HepG2 (cell line): ENCODE measurements around the gene C11orf91. TPM values are rescaled to one million over a fixed set of nuclear protein-coding genes. Genes with fewer than 3 reads are reported as not detected.

Experiments
- ATAC-seq: fragments of 200-7000 bp; cut with Tn5 transposase; 3 replicates; pipeline ENCODE4 v1.9.1; 2020; ENCODE audit warnings: mild to moderate bottlenecking, moderate library complexity
- BruUV-seq: library from RNA; stranded (reverse); fragments of 400-500 nt; replicated peaks from 2 replicates; lab custom pipeline; 2021; lab: Mats Ljungman, UMichigan
- CTCF ChIA-PET: fragments of 300-600 bp; formaldehyde crosslinking; extraction: SDS; loops from one replicate; lab custom pipeline; 2021; ENCODE audit warnings: low total read pairs, inconsistent platforms, low intra/inter-chr PET ratio; lab: Yijun Ruan, JAX
- POLR2A ChIA-PET: fragments of 350-600 bp; sonication (Branson Sonifier 250); formaldehyde crosslinking; loops from one replicate; lab custom pipeline; 2020; ENCODE audit warnings: antibody characterized with exemption, inconsistent platforms; lab: Yijun Ruan, JAX
- DNase-seq: peaks from one replicate; pipeline ENCODE4 v3.0.0-alpha.2; 2015; ENCODE audit warnings: low spot score
- FAIRE-seq: peaks from 3 replicates; lab custom pipeline; 2011; peaks lifted over from hg19 to GRCh38; lab: Jason Lieb, UNC
- H2AFZ ChIP-seq: one replicate; pipeline ENCODE4 v1.6.1; 2011; ENCODE audit warnings: low read length, inconsistent platforms
- H3K27ac ChIP-seq: fragments of 300-600 bp; 3 replicates; pipeline ENCODE4 v1.8.0; 2011; ENCODE audit warnings: mixed run types, mild to moderate bottlenecking, mixed read lengths, low read length, inconsistent platforms; ENCODE audit not compliant: insufficient read depth; ENCODE audit errors: extremely low read length
- H3K27me3 ChIP-seq, 2 experiments: fragments of 200-600 bp in 1 of 2; 2 replicates in 1 of 2; 3 replicates in 1 of 2; pipeline versions ENCODE4 v1.6.0 to v1.8.0; 2011; ENCODE audit warnings: low read length in 2 of 2, mild to moderate bottlenecking in 2 of 2, moderate library complexity in 2 of 2, inconsistent platforms in 1 of 2; ENCODE audit not compliant: insufficient read depth in 2 of 2, control insufficient read depth in 1 of 2
- H3K36me3 ChIP-seq, 2 experiments: fragments of 200-600 bp in 1 of 2; replicated peaks in 1 of 2; 2 replicates in 1 of 2; 3 replicates in 1 of 2; pipeline versions ENCODE4 v1.5.1 to v1.8.0; 2011; ENCODE audit warnings: low read length in 2 of 2, inconsistent platforms in 1 of 2; ENCODE audit not compliant: insufficient read depth in 2 of 2, control insufficient read depth in 1 of 2
- H3K4me1 ChIP-seq: 2 replicates; pipeline ENCODE4 v1.5.1; 2012; ENCODE audit warnings: low read length, inconsistent platforms; ENCODE audit not compliant: insufficient read depth
- H3K4me2 ChIP-seq: 2 replicates; pipeline ENCODE4 v1.6.0; 2011; ENCODE audit warnings: low read depth, low read length, inconsistent platforms
- H3K4me3 ChIP-seq, 3 experiments: fragments of 200-600 bp in 1 of 3; sonication (generic), shearing (Covaris generic) in 1 of 3; replicated peaks in 1 of 3; 2 replicates each; pipeline ENCODE4 v1.5.1; 2011 to 2016; ENCODE audit warnings: low read length in 3 of 3, inconsistent platforms in 2 of 3, low read depth in 2 of 3, mild to moderate bottlenecking in 2 of 3, control low read depth in 1 of 3, mixed read lengths in 1 of 3; ENCODE audit not compliant: insufficient read depth in 1 of 3
- H3K79me2 ChIP-seq: one replicate; pipeline ENCODE4 v1.6.1; 2011; ENCODE audit warnings: low read length, inconsistent platforms; ENCODE audit not compliant: insufficient read depth
- H3K9ac ChIP-seq: 2 replicates; pipeline ENCODE4 v1.6.0; 2011; ENCODE audit warnings: mild to moderate bottlenecking, low read depth, low read length, inconsistent platforms; ENCODE audit not compliant: insufficient read depth
- H3K9me3 ChIP-seq: 2 replicates; pipeline ENCODE4 v1.5.1; 2012; ENCODE audit warnings: mild to moderate bottlenecking, low read length
- H4K20me1 ChIP-seq: 2 replicates; pipeline ENCODE4 v1.6.0; 2011; ENCODE audit warnings: inconsistent platforms, mild to moderate bottlenecking, low read length, moderate library complexity; ENCODE audit not compliant: insufficient read depth
- GTF2F1 ChIP-seq: fragments of 150-350 bp; IDR thresholded peaks from 2 replicates; pipeline ENCODE4 v1.6.1; 2014; ENCODE audit warnings: low read length
- MAFG ChIP-seq: sonication (generic); formaldehyde crosslinking; IDR thresholded peaks from 2 replicates; pipeline ENCODE4 v1.5.1; 2020; ENCODE audit warnings: mild to moderate bottlenecking, missing genetic modification reagents
- PAWR ChIP-seq: sonication (generic); formaldehyde crosslinking; IDR thresholded peaks from 2 replicates; pipeline ENCODE4 v1.4.0; 2020; ENCODE audit warnings: missing genetic modification reagents, mild to moderate bottlenecking, borderline replicate concordance
- ZNF121 ChIP-seq: sonication (generic); formaldehyde crosslinking; IDR thresholded peaks from 2 replicates; pipeline ENCODE4 v1.5.0; 2020; ENCODE audit warnings: mild to moderate bottlenecking, missing genetic modification reagents
- ZNF180 ChIP-seq: sonication (generic); formaldehyde crosslinking; IDR thresholded peaks from 2 replicates; pipeline ENCODE4 v1.4.0; 2020; ENCODE audit warnings: low read depth, missing genetic modification reagents, borderline replicate concordance
- ZNF251 ChIP-seq: sonication (generic); formaldehyde crosslinking; IDR thresholded peaks from 2 replicates; pipeline ENCODE4 v1.9.0; 2021; ENCODE audit warnings: mild to moderate bottlenecking, missing genetic modification reagents
- ZNF629 ChIP-seq: sonication (generic); formaldehyde crosslinking; conservative IDR thresholded peaks from 2 replicates; pipeline ENCODE4 v1.5.0; 2020; ENCODE audit warnings: missing genetic modification reagents
- ZNF768 ChIP-seq: sonication (generic); formaldehyde crosslinking; IDR thresholded peaks from 2 replicates; pipeline ENCODE4 v1.4.0; 2020; ENCODE audit warnings: missing genetic modification reagents
- ZNF792 ChIP-seq: IDR thresholded peaks from 2 replicates; pipeline ENCODE4 v1.6.1; 2016
- WGBS: methylation state at CpG from one replicate; pipeline ENCODE4 v1.1.6; 2017; ENCODE audit warnings: low lambda C conversion rate; 5-methylcytosine and 5-hydroxymethylcytosine counted together
- in situ Hi-C: cut with HindIII; loops from 2 replicates; pipeline ENCODE4 v1.10.0; 2017; ENCODE audit warnings: low pct_unique_long_range_greater_than_20kb; ENCODE audit not compliant: extremely low pct_ligation_motif_present
- intact Hi-C: fragments of 100-400 bp; cut with micrococcal nuclease; formaldehyde crosslinking; loops from one replicate; pipeline ENCODE4 v1.10.0; 2022; ENCODE audit not compliant: unreplicated experiment
- polyA plus RNA-seq, 8 experiments: library from polyadenylated mRNA; depleted of rRNA in 3 of 8; stranded (reverse) in 7 of 8; unstranded in 1 of 8; fragments of >200 nt; fragmentation: Illumina TruSeq in 4 of 8; extraction: Trizol in 4 of 8; gene quantifications; 2 replicates each; pipeline versions ENCODE4 v1.2.1 to v1.2.3, GENCODE V29; 2011 to 2016; ENCODE audit warnings: low read depth in 4 of 8, missing spikeins in 1 of 8, mixed read lengths in 1 of 8; ENCODE audit not compliant: insufficient read depth in 1 of 8
- total RNA-seq, 5 experiments: library from RNA; depleted of rRNA; stranded (reverse); fragments of >200 nt; fragmentation: Illumina TruSeq; extraction: Trizol; gene quantifications; 2 replicates each; pipeline ENCODE4 v1.2.3, GENCODE V29; 2016; ENCODE audit warnings: low read depth in 1 of 5
- TF ChIP-seq, protein P1 (sequence below): sonication (generic); formaldehyde crosslinking; IDR thresholded peaks from 2 replicates; pipeline ENCODE4 v1.4.0; 2020; ENCODE audit warnings: low read depth, mild to moderate bottlenecking, missing genetic modification reagents
- TF ChIP-seq, protein P2 (sequence below): fragments of 450-650 bp; IDR thresholded peaks from 2 replicates; pipeline ENCODE4 v1.6.1; 2017
- TF ChIP-seq, protein P3 (sequence below): sonication (generic); formaldehyde crosslinking; IDR thresholded peaks from 2 replicates; pipeline ENCODE4 v1.5.0; 2020; ENCODE audit warnings: missing genetic modification reagents, mild to moderate bottlenecking, borderline replicate concordance
- TF ChIP-seq, protein P4 (sequence below): sonication (generic); formaldehyde crosslinking; IDR thresholded peaks from 2 replicates; pipeline ENCODE4 v1.4.0; 2020; ENCODE audit warnings: mild to moderate bottlenecking, missing genetic modification reagents
- TF ChIP-seq, protein P5 (sequence below): sonication (generic); formaldehyde crosslinking; IDR thresholded peaks from 2 replicates; pipeline ENCODE4 v1.5.0; 2020; ENCODE audit warnings: missing genetic modification reagents, mild to moderate bottlenecking, borderline replicate concordance
- TF ChIP-seq, protein P6 (sequence below), 2 experiments: sonication (generic) in 1 of 2; formaldehyde crosslinking in 1 of 2; IDR thresholded peaks; 2 replicates each; pipeline versions ENCODE4 v1.5.1 to v1.6.1; 2011 to 2020; ENCODE audit warnings: borderline replicate concordance in 1 of 2, low read depth in 1 of 2, low read length in 1 of 2, mild to moderate bottlenecking in 1 of 2, missing genetic modification reagents in 1 of 2, moderate library complexity in 1 of 2

The C11orf91 gene
- total and polyA plus RNA-seq, 2 of the 13 experiments (the other 11 are each of a cell fraction or from before 2014, with no cell fraction given): 0.35 TPM; not detected in 1

DNA sequence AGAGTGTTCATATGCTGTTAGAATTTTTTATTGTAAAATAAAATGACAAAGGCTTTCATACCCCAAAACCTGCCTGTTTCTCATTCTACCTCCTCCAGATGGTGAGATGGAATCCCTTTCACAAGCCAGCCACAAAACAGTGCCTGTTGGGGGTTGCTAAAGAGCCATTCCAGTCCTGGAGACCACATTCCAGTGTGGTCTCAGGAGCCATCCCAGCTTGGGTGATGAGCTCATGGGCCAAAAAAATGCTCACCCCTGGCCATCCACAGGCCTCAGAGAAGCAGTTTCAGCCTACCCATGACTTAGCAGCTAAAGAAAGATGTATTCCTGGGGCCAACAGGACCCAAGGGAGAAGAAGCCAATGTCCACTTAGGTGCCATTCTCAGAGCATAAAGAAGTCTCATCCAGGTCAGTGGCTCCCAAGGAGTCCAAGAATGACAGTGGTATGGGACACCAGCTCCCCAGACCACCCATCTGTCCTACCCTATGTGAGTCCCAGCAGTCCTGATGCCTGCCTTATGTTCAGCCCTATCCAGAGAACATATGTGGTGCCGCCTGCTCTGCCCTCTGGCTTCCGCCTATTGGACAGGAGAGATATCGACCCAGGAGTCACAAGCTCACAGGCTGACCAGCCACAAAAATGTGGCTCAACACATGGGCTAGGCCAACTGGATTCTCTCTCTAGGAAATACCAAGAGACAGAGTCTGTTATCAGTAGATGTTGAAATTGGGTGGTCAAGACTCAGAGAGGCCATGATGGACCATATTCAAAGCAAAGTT lies 26.4 kb downstream of the C11orf91 start:
- no CpG with 5 or more reads among the region's 3 CpGs for WGBS
- Histone ChIP-seq H3K27me3 (peaks cover 2 to 5% of the 10 kb centered on the region in 2 experiments; a peak in 3 of 5 replicates), H2AFZ (no peak overlapping the region), H3K4me2 (no peak overlapping the region), H3K4me1 (no peaks in the 10 kb centered on the region), H3K36me3 (no peaks in the 10 kb centered on the region), H3K9me3 (no peaks in the 10 kb centered on the region), H4K20me1 (no peaks in the 10 kb centered on the region), H3K27ac (no peak overlapping the region), H3K79me2 (no peaks in the 10 kb centered on the region), H3K9ac (no peak overlapping the region), H3K4me3 (no peak overlapping the region)
- in situ Hi-C loops (no loop called here), intact Hi-C loops (no loop called here)
- FAIRE-seq (no peak), DNase-seq (no peak), ATAC-seq (no peak)
- ChIA-PET CTCF (no interaction called here), POLR2A (no interaction called here)
- BruUV-seq: no TSS peak
- TF ChIP-seq PAWR (CRISPR knock-in tag): no peak
- TF ChIP-seq, protein P1, sequence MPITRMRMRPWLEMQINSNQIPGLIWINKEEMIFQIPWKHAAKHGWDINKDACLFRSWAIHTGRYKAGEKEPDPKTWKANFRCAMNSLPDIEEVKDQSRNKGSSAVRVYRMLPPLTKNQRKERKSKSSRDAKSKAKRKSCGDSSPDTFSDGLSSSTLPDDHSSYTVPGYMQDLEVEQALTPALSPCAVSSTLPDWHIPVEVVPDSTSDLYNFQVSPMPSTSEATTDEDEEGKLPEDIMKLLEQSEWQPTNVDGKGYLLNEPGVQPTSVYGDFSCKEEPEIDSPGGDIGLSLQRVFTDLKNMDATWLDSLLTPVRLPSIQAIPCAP (CRISPR knock-in tag): no peak
- TF ChIP-seq ZNF121 (CRISPR knock-in tag): no peak
- TF ChIP-seq, protein P2, sequence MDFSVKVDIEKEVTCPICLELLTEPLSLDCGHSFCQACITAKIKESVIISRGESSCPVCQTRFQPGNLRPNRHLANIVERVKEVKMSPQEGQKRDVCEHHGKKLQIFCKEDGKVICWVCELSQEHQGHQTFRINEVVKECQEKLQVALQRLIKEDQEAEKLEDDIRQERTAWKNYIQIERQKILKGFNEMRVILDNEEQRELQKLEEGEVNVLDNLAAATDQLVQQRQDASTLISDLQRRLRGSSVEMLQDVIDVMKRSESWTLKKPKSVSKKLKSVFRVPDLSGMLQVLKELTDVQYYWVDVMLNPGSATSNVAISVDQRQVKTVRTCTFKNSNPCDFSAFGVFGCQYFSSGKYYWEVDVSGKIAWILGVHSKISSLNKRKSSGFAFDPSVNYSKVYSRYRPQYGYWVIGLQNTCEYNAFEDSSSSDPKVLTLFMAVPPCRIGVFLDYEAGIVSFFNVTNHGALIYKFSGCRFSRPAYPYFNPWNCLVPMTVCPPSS: no peak
- no peak for TF ChIP-seq ZNF792 (CRISPR knock-in tag)
- TF ChIP-seq ZNF180 (CRISPR knock-in tag): no peak
- TF ChIP-seq, protein P3, sequence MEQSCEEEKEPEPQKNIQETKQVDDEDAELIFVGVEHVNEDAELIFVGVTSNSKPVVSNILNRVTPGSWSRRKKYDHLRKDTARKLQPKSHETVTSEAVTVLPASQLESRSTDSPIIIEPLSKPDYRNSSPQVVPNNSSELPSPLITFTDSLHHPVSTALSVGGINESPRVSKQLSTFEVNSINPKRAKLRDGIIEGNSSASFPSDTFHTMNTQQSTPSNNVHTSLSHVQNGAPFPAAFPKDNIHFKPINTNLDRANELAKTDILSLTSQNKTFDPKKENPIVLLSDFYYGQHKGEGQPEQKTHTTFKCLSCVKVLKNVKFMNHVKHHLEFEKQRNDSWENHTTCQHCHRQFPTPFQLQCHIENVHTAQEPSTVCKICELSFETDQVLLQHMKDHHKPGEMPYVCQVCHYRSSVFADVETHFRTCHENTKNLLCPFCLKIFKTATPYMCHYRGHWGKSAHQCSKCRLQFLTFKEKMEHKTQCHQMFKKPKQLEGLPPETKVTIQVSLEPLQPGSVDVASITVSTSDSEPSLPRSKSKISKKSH: no peak
- TF ChIP-seq, protein P4, sequence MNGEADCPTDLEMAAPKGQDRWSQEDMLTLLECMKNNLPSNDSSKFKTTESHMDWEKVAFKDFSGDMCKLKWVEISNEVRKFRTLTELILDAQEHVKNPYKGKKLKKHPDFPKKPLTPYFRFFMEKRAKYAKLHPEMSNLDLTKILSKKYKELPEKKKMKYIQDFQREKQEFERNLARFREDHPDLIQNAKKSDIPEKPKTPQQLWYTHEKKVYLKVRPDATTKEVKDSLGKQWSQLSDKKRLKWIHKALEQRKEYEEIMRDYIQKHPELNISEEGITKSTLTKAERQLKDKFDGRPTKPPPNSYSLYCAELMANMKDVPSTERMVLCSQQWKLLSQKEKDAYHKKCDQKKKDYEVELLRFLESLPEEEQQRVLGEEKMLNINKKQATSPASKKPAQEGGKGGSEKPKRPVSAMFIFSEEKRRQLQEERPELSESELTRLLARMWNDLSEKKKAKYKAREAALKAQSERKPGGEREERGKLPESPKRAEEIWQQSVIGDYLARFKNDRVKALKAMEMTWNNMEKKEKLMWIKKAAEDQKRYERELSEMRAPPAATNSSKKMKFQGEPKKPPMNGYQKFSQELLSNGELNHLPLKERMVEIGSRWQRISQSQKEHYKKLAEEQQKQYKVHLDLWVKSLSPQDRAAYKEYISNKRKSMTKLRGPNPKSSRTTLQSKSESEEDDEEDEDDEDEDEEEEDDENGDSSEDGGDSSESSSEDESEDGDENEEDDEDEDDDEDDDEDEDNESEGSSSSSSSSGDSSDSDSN (CRISPR knock-in tag): no peak
- TF ChIP-seq, protein P5, sequence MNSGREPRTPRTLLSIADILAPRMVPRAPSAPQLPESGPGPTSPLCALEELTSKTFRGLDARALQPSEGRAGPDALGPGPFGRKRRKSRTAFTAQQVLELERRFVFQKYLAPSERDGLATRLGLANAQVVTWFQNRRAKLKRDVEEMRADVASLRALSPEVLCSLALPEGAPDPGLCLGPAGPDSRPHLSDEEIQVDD (CRISPR knock-in tag): no peak
- no peak for TF ChIP-seq MAFG (CRISPR knock-in tag)
- no peak for TF ChIP-seq GTF2F1
- no peak for TF ChIP-seq ZNF251 (CRISPR knock-in tag)
- no peak for TF ChIP-seq ZNF629 (CRISPR knock-in tag)
- TF ChIP-seq, protein P6, sequence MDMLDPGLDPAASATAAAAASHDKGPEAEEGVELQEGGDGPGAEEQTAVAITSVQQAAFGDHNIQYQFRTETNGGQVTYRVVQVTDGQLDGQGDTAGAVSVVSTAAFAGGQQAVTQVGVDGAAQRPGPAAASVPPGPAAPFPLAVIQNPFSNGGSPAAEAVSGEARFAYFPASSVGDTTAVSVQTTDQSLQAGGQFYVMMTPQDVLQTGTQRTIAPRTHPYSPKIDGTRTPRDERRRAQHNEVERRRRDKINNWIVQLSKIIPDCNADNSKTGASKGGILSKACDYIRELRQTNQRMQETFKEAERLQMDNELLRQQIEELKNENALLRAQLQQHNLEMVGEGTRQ (IDR thresholded peaks at IDR 0.05; ENCODE audit: low read depth, low read length): no peak
- TF ChIP-seq, protein P6 (CRISPR knock-in tag; IDR thresholded peaks at IDR 0.05; ENCODE audit: borderline replicate concordance): no peak
- TF ChIP-seq ZNF768 (CRISPR knock-in tag): no peak
